Stimulated activated naive CD4-positive, alpha-beta T cell treated with Interleukin-2 at 50 U/mL for 16 hours (primary cell): ENCODE data around the gene DGCR6.
"Not testable (repeated sequence)": the region's sequence is repeated elsewhere in the genome, so short reads cannot be mapped to it uniquely, and the experiment has no call there.

Experiments
- DNase-seq: peaks from one replicate; lab custom pipeline; 2025; lab: John Stamatoyannopoulos, UW

DGCR6 gene

DNA sequence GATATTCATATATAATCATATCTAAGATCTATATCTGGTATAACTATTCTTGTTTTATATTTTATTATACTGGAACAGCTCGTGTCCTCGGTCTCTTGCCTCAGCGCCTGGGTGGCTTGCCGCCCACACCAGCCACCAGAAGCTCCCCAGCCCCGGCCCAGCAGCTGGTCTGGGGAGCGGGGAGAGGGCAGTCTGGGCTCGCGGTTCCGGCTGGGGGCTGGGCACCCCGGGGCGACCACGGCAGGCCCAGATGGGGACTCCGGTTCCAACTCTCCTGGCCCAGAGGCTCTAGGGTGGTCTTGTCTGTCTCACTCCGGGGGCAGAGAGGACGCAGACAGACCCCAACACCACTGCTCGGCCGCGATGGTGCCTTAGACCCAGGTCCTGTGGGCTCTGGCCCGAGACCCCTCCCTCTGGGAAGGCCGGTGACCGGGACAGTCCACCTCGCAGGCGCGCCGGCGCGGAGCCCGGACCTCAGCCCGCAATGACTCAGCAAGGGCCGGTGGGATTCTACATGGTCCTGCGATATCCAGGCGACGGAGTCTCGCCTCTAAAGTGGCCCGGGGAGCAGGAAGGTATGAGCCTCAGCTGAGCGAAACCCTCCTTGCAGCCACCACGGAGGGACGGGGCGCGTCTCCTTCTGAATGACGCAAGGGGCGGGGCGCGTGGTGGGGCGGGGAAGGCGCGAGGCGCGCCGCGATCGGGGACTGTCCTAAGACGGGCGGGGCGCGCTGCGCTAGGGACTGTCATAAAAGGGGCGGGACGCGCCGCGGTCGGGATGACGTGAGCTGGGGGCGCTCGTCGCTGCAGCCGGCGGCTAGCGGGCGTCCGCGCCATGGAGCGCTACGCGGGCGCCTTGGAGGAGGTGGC lies at the start of gene DGCR6:
Gene DGCR6 (plus strand): TSS at position 781 of the 870 bp plus-strand sequence. CDS start 55 bp downstream, at position 836.
- DNase-seq: no peak

GRCh38 chr22:18859314-18859713 lies 46.8 kb upstream of the DGCR6 start:
- not testable (repeated sequence) for DNase-seq

GRCh38 chr22:18881260-18881659 lies 24.9 kb upstream of the DGCR6 start:
- DNase-seq: not testable (repeated sequence)

GRCh38 chr22:18884465-18884864 lies 21.7 kb upstream of the DGCR6 start:
- not testable (repeated sequence) for DNase-seq

DNA sequence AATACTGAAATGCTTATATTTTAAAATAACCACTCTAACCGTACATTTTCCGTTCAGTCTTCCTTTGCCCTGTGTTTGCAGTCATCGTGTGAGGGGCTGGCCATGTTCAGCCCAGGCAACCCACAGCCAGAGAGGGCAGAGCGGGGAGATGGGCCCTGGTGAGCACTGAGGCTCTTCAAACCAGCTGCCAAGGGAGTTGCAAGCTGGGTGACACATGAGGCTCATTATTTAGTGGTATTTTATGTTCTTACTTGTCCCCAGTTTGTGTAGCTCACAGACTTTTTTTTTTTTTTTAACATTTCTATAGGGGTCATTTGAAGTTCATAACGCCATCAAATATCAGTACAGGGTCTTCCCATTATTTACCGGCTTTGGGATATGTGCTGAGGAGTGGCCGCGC lies 18.0 kb upstream of the DGCR6 start:
- no peak for DNase-seq

DNA sequence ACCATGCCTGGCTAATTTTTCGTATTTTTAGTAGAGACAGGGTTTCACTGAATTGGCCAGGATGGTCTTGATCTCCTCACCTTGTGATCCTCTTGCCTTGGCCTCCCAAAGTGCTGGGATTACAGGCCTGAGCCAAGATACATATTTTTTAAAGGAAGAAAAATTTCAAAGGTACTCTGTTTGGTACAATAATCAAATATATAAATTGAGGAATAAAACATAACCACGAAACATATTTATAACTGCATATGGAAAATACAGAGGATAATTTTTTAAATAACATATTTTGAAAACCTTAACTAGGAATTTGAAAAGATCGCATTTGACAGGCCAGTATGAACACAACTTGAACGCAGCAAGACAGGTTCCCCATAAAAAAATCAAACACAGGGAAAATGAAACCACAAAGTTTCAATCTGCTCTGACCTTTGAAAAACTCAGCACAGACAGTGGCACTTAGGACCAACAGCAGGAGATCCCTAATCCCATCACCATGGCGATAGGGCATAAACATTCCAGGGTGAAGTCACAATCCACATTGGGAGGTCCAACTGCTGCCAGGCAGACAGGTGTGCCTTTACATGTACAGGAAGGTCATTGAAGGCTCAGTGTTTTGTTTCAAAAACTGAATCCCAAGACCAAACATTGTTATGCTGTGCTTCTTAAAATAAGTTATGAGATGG lies 15.5 kb upstream of the DGCR6 start:
- not testable (repeated sequence) for DNase-seq

- DNase-seq: not testable (repeated sequence)
Observed at GRCh38 chr22:18893775-18894174, 12.3 kb upstream of the DGCR6 start.

GRCh38 chr22:18896037-18896657 lies 10.0 kb upstream of the DGCR6 start:
- not testable (repeated sequence) for DNase-seq

DNA sequence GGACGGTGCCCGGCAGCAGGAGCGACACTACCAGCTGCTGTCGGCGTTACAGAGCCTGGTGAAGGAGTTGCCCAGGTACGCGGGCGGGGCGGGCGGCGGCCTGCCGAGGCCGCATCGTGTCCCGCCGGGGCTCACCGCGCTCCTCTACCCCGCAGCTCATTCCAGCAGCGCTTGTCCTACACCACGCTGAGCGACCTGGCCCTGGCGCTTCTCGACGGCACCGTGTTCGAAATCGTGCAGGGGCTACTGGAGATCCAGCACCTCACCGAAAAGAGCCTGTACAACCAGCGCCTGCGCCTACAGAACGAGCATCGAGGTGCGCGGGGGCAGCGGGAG lies 258 bp downstream of the DGCR6 start:
- DNase-seq: not testable (repeated sequence)

DNA sequence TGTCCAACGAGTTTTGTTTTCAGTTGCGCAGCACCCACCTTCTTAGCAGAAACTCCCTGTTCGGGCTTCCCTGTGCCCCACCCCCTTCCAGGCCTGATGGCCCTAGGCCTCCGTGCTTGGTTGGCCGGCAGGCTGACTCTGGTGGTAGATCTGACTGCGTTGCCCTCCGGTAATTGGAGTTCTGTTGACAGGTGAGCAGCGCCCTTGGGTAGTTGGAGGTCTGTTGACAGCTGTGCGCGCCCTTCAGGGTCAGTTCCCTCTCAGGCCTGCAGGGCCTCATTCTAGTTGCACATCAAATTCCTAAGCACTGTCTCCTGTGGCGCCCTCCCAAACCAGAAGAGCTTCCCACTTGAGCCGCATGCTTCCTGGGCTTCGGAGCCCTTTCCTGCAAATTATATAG lies 776 bp downstream of the DGCR6 start:
- DNase-seq: no peak

DNA sequence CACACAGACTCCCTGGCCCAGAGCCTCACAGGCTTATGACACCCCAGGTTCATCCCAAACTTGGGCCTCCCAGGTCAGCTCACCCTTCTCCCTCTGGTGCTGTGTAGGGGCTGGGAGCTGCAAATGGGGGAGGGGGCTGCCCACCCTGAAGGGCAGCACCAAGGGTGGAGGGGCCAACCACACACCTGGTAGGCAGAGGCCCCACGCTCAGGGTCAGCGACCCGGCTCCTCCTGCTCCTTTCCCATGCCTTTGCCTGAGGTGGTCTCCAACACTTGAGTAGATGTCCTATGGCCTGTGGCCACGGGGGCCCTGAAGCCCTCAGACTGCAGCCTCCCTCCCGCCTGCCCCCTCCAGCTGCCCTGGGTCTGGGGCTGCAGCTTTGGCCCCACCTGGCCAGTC lies 3.4 kb downstream of the DGCR6 start:
- DNase-seq: no peak

- DNase-seq: not testable (repeated sequence)
Observed at GRCh38 chr22:18911535-18911934, 5.4 kb downstream of the DGCR6 start.

DNA sequence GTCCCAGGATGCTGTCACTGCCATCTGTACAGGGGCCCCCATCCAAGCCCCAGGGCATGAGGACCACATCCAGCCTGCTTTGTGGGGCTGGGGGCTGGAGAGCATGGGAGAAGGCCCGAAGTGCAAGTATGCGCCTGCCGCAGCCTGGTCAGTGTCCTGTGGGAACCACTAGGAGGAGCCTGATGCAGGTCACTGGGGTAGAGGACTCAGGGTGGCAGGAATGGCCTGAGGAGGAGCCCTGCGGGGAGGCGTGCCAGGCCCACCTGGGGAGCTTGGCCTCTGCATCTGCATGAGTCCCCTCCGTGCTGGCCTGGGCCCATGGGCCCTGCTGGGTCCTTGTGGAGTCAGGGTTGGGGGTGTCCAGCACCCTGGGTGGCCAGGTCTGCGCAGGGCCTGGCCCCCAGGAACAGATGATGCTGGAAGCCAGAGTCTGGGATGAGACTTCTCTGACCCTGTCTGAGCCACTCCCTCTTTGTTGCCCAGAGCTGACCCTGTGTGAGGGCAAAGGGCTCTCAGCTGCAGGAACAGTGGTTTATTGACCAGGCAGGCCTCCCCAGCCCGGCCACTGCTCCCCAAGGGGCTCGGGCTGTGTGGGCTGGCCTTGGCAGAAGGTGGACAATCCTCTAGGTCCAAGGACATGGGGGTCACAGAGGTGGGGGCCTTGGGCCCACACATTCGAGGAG lies 6.3 kb downstream of the DGCR6 start:
- not testable (repeated sequence) for DNase-seq

- not testable (repeated sequence) for DNase-seq
Observed at GRCh38 chr22:18914558-18914957, 8.4 kb downstream of the DGCR6 start.

GRCh38 chr22:18915550-18915949 lies 9.4 kb downstream of the DGCR6 start:
- DNase-seq: not testable (repeated sequence)

GRCh38 chr22:18917818-18918217 lies 11.7 kb downstream of the DGCR6 start:
- not testable (repeated sequence) for DNase-seq

DNA sequence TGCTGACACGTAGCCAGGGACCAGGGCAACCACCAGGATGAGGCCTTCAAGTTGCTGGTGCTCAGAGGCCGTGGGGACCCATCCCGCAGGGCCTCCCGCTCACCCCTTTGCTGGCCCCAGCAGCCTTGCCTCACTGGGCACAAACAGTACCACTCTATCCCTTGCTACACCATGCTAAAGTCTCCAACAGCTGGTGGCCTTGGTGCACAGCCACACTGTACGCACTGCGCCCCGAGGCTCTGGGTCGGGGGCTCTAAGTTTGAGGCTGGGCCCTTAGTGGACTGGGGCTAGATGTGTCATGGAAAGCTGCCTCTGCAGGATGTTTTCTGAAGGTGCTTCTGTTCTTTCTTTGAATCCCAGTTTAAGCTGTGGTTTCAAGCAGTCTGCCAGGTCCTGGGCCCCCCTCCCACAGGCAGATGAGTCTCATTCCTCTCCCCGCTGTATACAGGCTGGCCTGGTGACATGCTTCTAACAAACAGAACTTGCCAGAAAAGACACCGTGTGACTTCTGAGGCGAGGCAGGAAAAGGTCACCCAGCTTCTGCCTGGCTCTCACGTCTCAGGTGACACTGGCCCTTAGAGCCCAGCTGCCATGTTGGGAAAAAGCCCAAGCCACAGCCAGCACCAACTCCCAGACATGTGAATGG lies 14.3 kb downstream of the DGCR6 start:
- not testable (repeated sequence) for DNase-seq

DNA sequence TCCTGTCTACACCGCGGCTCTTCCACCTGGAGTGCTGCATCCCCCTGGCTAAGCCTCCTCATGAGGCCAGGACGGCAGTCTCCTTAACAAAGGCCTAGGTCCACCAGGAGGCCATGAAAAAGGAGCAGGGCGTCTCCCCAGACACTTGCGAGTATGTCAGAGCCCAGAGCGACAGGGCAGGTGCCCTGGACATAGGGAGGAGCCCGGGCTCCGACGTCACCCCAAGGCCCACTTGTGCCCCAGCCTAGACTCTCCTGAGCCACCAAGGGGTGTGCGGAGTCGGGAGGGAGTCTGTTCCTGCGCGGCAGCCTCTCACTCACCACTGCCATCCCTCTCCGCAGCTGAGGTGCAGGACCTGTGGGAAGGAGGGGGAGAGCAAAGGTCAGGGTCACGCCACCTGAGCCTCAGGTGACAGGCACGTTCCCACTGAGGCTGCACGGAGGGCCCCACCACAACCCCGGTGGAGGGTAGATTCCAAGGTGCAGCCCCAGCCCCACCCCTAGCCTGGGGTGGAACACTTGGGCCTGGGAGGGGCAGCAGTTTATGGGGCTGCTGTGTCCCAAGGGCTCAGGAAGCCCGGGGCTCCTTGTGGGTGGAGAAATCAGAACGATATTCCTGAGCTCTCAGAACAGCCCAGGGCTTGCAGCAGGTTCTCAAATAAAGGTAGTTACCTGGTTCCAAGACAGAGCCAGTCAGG lies 19.4 kb downstream of the DGCR6 start:
- DNase-seq: no peak

- no peak for DNase-seq
Observed at GRCh38 chr22:18927020-18927419, 20.9 kb downstream of the DGCR6 start.

DNA sequence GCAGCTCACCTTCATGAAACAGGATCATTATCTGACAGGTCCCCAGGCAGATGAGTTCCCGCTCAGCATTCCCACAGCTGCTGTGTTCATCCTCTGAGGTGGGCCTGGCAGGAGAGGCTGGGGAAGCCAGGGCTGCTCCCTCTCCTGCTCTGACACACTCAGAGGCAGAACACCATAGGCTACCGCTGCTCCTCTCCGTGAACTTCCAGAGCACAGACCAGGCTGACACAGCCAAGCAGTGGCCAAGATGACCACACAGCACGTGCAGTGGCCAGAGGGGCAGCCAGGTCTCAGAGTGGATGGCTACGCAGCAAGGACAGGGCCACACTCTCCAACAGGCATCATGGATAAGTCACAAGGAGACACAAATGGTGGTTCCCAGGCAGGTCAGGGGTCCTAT lies 21.5 kb downstream of the DGCR6 start:
- no peak for DNase-seq

GRCh38 chr22:18929459-18929858 lies 23.3 kb downstream of the DGCR6 start:
- no peak for DNase-seq
